Measurements from ENCODE around the gene MYBBP1A.
"Not testable (repeated sequence)": the region's sequence is repeated elsewhere in the genome, so short reads cannot be mapped to it uniquely, and the experiment has no call there.

Gene MYBBP1A

GRCh38 chr17:4554997-4555799 lies at the start of gene MYBBP1A:
Gene MYBBP1A, minus strand, starts transcription at chr17:4555384. Its CDS starts 60 bp downstream, at chr17:4555324.
- peak; percentile 82 to 83 for DNase-seq (ENCODE audit: low read depth in 2 of 2)

GRCh38 chr17:4604736-4605135 lies 49.6 kb upstream of the MYBBP1A start:
- not testable (repeated sequence) for DNase-seq (ENCODE audit: low read depth in 2 of 2)

GRCh38 chr17:4604111-4604644 lies 49.0 kb upstream of the MYBBP1A start:
- DNase-seq (ENCODE audit: low read depth in 2 of 2) = peak; percentile 53 to 56

GRCh38 chr17:4602041-4602440 lies 46.9 kb upstream of the MYBBP1A start:
- DNase-seq (ENCODE audit: low read depth in 2 of 2) = no peak

- no peak for DNase-seq (ENCODE audit: low read depth in 2 of 2)
These were observed 46.1 kb upstream of the MYBBP1A start for GRCh38 chr17:4601326-4601725.

GRCh38 chr17:4600563-4600962 lies 45.4 kb upstream of the MYBBP1A start:
- DNase-seq (ENCODE audit: low read depth in 2 of 2) = no peak

GRCh38 chr17:4599505-4600281 lies 44.5 kb upstream of the MYBBP1A start:
- DNase-seq (ENCODE audit: low read depth in 2 of 2) = peak; percentile 50 to 51

GRCh38 chr17:4598776-4599504 lies 43.8 kb upstream of the MYBBP1A start:
- peak; percentile 12 to 26 for DNase-seq (ENCODE audit: low read depth in 2 of 2)

- DNase-seq (ENCODE audit: low read depth in 2 of 2) = no peak
These were observed 42.8 kb upstream of the MYBBP1A start for GRCh38 chr17:4597975-4598374.

- DNase-seq (ENCODE audit: low read depth in 2 of 2) = no peak
These were observed 41.6 kb upstream of the MYBBP1A start for GRCh38 chr17:4596636-4597380.

- not testable (repeated sequence) for DNase-seq (ENCODE audit: low read depth in 2 of 2)
These were observed 40.6 kb upstream of the MYBBP1A start for GRCh38 chr17:4595685-4596342.

GRCh38 chr17:4594931-4595684 lies 39.9 kb upstream of the MYBBP1A start:
- no peak for DNase-seq (ENCODE audit: low read depth in 2 of 2)

- no peak for DNase-seq (ENCODE audit: low read depth in 2 of 2)
These were observed 39.2 kb upstream of the MYBBP1A start for GRCh38 chr17:4594406-4594805.

GRCh38 chr17:4593021-4593421 lies 37.8 kb upstream of the MYBBP1A start:
- no peak for DNase-seq (ENCODE audit: low read depth in 2 of 2)

GRCh38 chr17:4592240-4593005 lies 37.2 kb upstream of the MYBBP1A start:
- no peak for DNase-seq (ENCODE audit: low read depth in 2 of 2)

GRCh38 chr17:4591529-4591928 lies 36.3 kb upstream of the MYBBP1A start:
- no peak for DNase-seq (ENCODE audit: low read depth in 2 of 2)

- no peak for DNase-seq (ENCODE audit: low read depth in 2 of 2)
These were observed 35.8 kb upstream of the MYBBP1A start for GRCh38 chr17:4590981-4591453.

GRCh38 chr17:4590042-4590441 lies 34.9 kb upstream of the MYBBP1A start:
- not testable (repeated sequence) for DNase-seq (ENCODE audit: low read depth in 2 of 2)

Measured in fibroblast of skin of left biceps (primary cell).